GM19455 (cell line): ENCODE measurements around the gene ACOT11.

ENCODE experiments used
- ATAC-seq: cut with Tn5 transposase; IDR thresholded peaks from one replicate; pipeline ENCODE4 v1.9.1; 2021; ENCODE audit not compliant: unreplicated experiment

The ACOT11 gene

DNA sequence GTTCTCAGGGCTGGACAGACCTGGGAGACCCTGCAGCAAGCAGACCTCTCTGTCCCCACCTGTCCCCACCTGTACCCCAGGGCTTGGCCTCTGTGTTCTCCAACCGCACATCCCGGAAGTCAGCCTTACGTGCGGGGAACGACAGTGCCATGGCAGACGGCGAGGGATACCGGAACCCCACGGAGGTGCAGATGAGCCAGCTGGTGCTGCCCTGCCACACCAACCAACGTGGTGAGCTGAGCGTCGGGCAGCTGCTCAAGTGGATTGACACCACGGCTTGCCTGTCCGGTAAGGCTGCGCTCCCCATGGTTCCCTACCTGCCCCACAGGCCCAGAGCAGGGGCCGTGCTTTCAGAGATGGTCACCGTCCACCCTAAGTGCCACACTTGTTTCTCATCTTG lies 36.5 kb downstream of the ACOT11 start:
- ATAC-seq, result no peak

DNA sequence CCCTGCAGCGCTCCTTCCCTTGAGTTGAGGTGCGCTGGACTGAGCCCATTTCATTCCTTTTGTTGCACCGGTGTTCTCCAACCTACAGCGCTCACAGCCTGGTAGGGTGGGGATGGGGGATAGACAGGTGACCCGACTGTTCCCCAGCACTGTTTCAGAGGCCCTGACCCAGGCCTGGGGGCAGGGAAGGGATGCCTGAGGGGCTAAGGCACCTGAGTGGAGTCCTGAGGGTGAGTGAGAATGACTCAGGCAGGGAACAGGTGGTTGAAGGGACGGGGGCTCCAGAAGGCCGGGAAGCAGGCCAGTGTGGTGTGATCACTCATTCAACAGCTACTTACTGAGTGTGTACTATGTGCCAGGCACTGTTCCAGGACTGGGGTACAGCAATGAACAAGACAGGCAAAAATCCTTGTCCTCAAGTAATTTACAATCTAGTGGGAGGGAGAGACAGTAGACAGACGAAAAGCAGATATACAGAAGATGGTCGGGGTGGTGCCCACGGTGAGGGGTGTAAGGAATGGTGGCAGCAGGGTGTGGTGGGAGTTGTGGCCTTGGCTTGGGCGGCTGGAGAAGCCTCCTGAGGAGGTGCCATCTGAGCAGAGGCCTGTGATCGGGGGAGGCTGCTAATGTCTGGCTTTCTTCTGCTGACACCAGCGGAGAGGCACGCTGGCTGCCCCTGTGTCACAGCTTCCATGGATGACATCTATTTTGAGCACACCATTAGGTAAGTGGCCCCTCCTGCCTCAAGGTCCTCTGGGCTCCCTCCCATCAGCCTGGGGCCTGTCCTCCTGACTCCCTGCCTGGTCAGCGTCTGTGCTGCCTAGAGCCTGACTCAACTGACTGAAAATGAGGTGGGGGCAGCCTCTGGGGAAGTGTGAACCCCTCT lies 37.4 kb downstream of the ACOT11 start:
- ATAC-seq, result no peak

DNA sequence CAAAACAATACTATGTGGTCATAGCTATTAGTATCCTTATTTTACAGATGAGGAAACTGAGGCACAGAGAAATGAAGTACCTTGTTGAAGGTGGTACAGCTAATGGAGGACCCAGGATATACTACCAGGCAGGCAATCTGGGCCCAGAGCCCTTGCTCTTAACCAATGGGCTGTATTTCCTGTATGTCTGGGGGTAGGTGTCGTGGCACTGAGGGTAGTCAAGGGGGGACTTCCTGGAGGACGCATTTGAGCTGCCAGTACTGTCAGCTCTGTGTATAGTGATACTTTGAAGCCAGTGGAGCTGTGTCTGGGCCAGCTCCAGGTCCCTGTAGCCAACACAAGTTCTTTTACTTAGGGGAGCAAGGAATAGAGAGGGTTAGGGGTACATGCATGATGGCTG lies 40.3 kb downstream of the ACOT11 start:
- ATAC-seq, result no peak

DNA sequence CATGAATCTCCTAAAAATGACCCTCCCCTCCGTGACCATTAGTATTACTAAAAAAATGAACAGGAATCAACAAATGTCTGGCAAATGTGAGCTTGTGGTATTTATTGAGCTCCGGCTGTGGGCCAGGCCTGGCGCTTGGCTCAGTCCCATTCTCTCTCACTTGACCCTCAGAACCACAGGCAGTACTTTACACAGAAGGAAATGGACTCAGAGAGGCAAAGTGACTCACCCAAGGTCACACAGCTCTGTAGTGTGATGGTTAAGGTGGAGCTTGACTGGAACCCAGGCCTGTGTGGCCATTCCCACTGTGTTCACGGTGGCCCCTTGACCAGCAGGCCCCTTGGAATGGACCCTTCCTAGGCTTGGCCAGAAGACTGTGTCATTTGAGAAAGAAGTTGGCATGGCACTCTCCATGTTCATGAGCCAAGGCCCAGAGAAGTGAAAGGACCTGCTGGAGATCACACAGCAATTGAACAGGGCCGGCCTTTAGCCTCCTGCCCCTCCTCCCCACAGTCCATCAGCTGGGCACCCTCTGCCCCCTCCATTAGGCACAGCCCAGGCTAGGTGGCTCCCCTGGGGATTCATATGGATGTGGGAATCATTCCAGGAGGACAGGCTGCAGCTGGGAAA lies 43.2 kb downstream of the ACOT11 start:
- no peak for ATAC-seq

DNA sequence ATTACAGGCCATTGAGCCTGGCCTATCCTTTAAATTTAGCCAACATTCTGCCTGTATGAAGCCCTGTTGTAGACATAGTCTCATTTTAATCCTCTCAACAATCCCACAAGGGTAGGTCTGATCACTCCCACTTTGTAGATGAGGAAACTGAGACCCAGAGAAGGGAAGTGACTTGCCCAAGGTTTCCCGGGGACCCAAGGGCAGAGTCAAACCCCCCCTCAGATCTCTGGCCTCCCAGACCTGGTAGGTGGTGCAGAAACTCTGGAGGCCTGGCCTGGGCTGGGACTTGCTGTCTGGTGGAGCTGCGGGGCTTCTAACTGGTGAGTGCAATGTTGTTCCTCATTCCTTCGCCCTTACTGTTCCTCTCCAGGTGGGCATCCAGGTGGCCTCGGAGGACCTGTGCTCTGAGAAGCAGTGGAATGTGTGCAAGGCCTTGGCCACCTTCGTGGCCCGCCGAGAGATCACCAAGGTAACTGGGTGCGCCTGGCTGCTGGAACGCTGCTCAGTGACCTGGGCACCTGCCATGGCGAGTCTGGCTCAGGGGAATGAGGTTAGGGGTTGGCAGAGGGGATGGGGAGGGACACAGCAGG lies 45.6 kb downstream of the ACOT11 start:
- ATAC-seq, result no peak

DNA sequence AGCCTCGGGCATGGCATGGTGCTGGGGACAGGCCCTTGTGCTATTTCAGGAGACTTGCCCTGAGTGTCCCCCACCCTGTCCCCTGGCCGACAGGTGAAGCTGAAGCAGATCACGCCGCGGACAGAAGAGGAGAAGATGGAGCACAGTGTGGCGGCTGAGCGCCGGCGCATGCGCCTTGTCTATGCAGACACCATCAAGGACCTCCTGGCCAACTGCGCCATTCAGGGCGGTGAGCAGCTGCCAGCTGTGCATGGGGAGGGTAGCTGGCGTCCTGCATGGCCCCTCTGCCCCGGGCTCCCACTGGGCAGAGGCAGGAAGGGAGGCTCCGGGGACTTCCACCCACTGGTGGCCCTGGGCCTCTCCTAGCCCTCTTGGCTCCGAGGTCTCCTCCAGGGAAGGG lies 46.4 kb downstream of the ACOT11 start:
- ATAC-seq, result no peak

DNA sequence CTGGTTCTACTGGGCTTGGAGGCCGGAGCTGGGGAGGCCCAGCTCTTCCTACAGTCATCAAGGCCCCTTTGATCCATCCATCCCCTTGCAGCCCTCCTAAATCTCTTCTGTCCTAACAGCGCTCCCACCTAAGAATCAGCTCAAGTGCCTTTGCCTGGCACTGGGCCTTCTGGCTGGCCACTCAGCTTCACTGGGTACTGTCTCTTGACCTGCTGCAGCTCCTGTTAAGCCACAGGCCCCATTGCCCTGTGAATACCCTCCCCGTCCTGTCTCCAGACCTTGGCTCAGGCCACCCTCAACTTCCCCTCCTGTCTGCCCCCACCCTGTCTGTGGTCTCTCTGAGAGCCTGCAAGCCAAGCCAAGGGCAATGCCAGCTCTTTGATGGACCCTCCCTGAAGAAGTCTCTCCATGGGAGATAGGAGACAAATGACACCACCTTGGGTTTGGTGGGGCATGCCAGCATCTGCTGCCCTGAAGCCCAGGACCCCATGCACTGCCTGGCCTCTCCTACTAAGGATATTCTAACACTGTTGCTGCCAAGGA lies 48.0 kb downstream of the ACOT11 start:
- no peak for ATAC-seq

DNA sequence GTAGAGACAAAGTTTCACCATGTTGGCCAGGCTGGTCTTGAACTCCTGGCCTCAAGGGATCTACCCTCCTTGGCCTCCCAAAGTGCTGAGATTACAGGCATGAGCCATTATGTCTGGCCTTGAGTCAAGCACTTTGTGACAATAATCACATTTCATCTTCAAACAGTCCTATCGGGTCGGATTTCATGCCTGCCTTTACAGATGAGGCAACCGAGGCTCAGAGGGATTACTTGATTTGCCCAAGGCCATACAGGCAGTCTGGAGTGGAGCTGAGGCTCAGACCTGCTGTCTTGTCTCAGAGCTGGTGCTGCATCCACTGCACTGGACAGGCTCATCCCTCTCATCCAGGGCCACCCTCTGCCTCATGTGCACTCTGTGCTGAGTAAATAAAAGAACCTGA lies 48.7 kb downstream of the ACOT11 start:
- no peak for ATAC-seq

DNA sequence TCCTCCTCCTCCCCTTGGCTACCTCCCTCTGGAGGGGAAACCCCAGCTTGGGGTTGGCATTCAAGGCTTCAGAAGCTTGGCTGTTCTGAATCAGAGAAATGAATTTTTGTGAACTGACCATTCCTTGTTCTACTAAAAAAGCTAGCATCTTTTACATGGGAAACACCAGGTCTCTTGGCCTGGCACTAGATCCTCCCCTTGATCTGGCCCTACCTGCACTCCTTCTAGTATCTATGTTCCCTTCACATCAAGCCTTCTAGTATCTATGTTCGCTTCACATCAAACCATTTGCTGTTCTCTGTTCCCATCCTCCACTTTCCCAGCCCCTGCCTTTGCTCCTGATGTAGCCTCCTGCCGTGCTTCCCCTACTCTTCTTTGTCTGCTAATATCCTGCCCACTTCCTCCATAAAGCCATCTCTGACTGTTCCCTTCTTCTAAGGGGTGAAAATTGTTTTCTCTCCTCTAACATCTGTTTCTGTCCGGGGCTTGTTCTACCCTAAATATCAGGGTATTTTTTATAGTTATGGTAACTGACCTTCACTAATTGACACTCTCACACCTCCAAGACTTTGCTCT lies 49.5 kb downstream of the ACOT11 start:
- ATAC-seq, result no peak

DNA sequence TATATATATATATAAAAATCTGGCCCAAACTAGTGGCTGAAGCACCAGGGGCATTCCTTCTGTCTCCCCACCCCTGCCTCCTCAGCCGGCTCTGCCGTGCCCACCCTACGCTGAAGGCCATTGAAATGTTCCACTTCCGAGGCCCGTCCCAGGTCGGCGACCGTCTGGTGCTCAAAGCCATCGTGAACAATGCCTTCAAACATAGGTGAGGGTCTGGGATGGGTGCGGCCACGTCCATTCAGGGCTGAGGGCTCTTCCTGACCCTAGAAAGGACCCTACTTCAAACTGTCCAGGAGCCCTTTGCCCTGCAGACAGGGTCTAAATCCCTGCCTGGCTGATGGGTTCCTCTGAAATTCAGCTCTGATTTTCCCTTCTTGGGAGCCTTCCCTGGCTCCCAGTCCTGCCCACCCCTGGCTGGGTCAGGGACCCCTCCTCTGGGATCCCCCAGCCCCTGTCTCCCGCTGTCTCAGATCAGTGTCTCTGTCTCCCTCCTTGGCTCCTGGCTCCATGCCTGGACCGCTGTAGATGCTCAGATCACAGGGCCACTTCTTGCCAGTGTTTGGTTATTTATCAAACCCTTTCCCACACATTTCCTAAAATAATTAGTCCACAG lies 51.3 kb downstream of the ACOT11 start:
- ATAC-seq, result no peak

DNA sequence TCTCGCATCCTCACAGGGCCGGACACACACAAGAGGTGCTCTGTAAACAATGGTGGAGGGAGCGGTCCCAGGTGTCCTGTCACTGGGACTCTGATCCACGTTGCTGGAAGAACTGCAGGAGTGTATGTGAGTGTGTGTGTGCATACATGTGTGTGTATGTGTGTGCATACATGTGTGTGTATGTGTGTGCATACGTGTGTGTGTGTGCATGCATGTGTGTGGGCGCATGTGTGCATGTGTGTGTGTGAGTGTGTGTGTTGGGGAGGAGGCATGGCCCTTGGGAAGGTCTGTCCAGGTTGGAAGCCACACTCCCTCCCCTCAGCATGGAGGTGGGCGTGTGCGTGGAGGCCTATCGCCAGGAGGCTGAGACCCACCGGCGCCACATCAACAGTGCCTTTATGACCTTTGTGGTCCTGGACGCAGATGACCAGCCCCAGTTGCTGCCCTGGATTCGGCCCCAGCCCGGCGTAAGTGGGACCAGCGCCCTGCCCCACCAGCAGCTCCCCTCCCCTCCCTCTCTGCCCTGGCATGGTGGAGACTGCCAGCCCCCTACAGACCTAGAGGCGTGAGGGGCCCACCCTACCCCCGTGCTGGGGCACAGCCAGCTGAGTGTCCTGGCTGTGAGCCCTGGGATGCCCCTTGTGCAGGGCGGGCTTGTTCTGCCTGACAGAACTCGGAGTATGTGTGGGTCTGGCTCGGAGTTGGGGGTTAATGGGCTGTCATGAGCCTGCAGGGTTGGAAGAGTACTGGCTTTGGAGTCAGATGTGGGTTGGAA lies 53.1 kb downstream of the ACOT11 start:
- no peak for ATAC-seq

DNA sequence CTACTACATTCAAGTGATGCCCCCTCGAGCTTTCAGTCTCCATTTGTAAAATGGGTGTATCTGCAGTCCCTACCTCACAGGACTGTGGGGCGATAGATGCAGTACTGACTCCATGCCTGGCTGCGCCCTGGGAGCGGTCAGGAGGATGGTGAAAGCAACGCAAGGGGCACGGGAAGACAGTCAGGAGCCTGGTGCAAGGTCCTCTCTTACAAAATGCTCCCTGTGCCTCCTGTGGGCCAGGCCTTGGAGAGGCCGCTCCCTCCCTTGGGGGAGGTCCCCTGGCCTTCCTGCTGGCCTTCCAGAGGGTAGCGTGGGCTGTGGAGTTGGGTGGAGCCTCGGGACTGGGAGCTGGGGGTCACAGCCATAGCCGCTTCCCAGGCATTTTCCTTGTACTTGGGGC lies 53.7 kb downstream of the ACOT11 start:
- ATAC-seq, result no peak

DNA sequence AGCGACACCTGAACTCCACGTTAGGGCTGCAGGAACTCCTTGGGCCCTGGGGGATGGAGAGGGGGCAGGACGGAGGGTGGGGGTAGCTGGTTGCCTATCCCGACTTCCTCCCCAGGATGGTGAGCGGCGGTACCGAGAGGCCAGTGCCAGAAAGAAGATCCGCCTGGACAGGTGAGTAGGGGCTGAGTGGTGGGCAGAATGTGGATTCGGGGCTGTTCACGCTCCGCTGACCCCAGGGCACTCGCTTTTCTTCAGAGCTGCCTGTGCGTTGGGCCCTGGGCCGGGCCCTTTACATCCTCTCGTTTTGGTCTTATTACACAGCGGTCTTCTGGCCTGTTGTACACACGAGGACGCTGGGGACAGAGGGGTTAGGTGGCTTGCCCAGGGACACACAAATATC lies 54.5 kb downstream of the ACOT11 start:
- ATAC-seq, result no peak

DNA sequence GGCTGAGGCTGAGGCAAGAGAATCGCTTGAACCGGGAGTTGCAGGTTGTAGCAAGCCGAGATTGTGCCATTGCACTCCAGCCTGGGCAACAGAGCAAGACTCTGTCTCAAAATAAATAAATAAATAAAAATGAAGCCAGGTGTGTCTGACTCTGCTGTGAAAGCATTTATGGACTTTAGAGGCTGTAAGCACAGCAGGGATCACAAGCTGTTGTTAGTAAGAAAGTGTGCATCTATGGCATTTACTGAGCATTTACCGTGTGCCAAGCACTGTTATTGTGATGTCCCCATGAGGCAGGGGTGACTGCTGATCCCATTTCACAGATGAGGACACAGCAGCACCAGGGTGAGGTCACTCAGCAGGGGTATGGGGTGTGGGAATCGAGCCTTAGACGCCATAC lies 55.2 kb downstream of the ACOT11 start:
- ATAC-seq, result no peak

DNA sequence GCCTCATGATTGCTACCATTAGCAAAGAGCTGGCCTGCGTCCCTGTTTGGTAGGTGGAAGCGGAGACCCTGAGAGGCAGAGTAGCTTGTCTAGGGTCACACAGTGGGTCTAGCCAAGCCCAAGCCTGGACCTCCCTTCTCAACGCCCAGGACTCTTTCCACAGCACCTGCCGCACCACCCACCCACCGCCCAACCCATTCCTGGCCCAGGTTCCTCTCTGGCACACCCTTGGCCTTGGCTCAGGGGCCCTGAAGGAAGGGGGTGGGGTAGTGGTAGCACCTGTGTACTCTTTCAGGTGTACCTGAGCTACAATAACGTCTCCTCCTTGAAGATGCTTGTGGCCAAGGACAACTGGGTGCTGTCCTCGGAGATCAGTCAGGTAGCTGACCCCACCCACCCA lies 56.0 kb downstream of the ACOT11 start:
- no peak for ATAC-seq

DNA sequence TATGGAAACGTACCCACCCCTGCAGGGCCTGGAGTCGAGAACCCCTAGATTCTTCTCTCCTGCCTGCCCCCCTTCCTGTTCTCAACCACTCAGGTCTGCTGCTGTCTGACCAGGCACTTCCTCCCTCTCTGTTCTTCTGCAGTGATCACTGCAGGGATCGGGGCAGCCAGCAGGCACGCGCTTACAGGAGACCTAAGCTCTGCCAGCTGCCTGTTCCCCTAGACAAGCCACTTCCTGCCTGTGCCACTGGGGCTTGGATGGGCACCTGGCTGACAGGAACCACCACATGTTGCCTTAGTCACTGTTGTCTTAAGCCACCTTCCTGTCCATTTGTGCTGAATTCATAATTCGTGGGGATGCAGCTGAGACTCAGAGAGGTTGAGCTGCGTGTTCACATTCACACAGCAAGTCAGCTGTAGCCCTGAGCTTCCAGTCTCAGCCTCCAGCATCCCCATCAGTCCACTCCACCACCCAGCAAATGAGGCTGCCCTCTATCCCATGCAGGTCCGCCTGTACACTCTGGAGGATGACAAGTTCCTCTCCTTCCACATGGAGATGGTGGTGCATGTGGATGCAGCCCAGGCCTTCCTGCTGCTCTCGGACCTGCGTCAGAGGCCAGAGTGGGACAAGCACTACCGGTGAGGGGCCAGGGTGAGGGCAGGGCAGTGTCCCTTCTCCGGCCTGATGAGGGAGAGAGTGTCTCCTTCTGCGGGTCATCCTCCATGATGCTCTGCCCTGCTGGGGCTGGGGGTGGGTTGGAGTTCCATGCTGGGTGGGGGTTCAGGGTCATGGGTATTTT lies 56.7 kb downstream of the ACOT11 start:
- no peak for ATAC-seq

DNA sequence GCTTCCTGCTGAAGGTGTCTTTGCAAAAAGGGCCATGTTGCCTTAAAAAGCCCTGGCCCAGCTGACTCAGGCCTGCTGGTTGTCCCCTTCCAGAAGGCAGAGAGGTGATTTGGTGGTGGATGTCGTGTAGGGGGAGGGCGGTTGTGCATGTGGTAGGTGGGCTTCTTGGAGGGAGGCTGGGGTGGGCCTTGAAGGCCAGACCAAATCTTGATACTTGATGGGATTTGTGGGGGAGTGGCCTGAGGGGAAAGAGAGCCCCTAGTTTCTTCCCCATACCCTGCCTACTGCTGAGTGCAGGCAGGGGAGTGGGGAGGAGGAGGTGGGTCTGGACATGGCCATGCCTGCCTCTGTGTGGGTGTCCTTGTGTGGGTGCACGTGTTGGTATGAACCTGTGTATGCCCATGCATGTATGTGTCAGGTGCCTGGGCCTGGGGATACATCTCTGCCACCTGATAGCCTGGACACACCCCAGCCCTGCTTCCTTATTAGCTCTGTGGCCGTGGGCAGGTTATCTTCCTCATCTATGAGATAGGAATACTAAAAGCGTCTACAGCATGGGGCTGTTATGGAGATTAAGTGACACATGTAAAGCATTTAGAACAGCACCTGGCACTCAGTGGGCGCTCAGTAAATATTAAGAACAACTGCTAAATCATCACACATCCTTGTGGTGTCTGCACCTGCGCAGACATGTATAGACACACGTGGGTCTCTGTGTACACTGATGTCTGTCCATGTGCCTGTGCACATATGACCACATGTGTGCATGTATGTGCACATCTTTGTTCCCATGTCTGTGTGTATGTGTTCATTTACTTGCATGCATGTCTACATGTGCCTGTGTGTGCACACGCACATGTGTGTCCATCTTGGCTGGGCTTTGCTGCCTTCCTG lies 58.3 kb downstream of the ACOT11 start:
- ATAC-seq, result no peak

DNA sequence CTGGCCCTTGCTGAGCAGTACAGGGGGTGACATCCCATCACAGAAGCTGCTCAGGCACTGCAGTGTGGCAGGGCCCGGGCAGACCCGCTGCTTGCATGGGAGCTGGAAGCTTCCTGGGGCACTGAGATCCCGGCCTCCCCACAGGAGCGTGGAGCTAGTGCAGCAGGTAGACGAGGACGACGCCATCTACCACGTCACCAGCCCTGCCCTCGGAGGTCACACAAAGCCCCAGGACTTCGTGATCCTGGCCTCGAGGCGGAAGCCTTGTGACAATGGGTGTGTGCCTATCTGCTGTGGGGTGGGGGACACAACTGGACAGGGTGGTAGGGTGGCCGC lies 58.9 kb downstream of the ACOT11 start:
- ATAC-seq, result no peak
